Natural killer cell (primary cell): ENCODE results near the gene CD38. TPM values are rescaled to one million over a fixed set of nuclear protein-coding genes. Genes with fewer than 3 reads are reported as not detected.

Source experiments
- ATAC-seq, 3 donors: fragments of 150-1000 bp in 2 of 3; fragments of 200-7000 bp in 1 of 3; cut with Tn5 transposase; 1 replicate in 1 of 3; 2 replicates in 2 of 3; pipeline ENCODE4 v1.10.0; 2021; ENCODE audit warnings: mild to moderate bottlenecking in 2 of 3, moderate library complexity in 2 of 3
- DNase-seq, 2 donors: peaks; one replicate each; pipeline versions ENCODE4 v3.0.0 to v3.0.0-alpha.2; 2013 to 2021; ENCODE audit warnings: mixed read lengths in 1 of 2
- H3K27ac ChIP-seq: one replicate; pipeline ENCODE4 v1.5.1; 2013; ENCODE audit warnings: mild to moderate bottlenecking, low read length
- H3K27me3 ChIP-seq: one replicate; pipeline ENCODE4 v1.6.1; 2013; ENCODE audit warnings: low read length; ENCODE audit not compliant: control insufficient read depth, insufficient read depth
- H3K36me3 ChIP-seq: one replicate; pipeline ENCODE4 v1.6.1; 2013; ENCODE audit warnings: low read length; ENCODE audit not compliant: control insufficient read depth, insufficient read depth
- H3K4me1 ChIP-seq: one replicate; pipeline ENCODE4 v1.6.1; 2013; ENCODE audit warnings: low read length; ENCODE audit not compliant: control insufficient read depth, insufficient read depth
- H3K4me3 ChIP-seq: one replicate; pipeline ENCODE4 v1.5.1; 2013; ENCODE audit warnings: low read length
- H3K9me3 ChIP-seq: one replicate; pipeline ENCODE4 v1.6.1; 2013; ENCODE audit warnings: low read length; ENCODE audit not compliant: control insufficient read depth, insufficient read depth
- H3K27ac Mint-ChIP-seq, 2 donors: one replicate each; pipeline ENCODE4 v1.8.0; 2022; ENCODE audit warnings: mild to moderate bottlenecking in 2 of 2, mixed read lengths in 2 of 2, moderate library complexity in 1 of 2
- H3K27me3 Mint-ChIP-seq, 2 donors: one replicate each; pipeline ENCODE4 v1.8.0; 2022; ENCODE audit warnings: low read depth in 2 of 2, mixed read lengths in 2 of 2
- H3K36me3 Mint-ChIP-seq: one replicate; pipeline ENCODE4 v1.8.0; 2022; ENCODE audit warnings: mixed read lengths
- H3K4me1 Mint-ChIP-seq, 2 donors: one replicate each; pipeline ENCODE4 v1.8.0; 2022; ENCODE audit warnings: mixed read lengths in 2 of 2
- H3K4me3 Mint-ChIP-seq: one replicate; pipeline ENCODE4 v1.8.0; 2022; ENCODE audit warnings: mild to moderate bottlenecking, moderate library complexity, mixed read lengths
- H3K9me3 Mint-ChIP-seq, 2 donors: one replicate each; pipeline ENCODE4 v1.8.0; 2022; ENCODE audit warnings: mixed read lengths in 2 of 2
- CTCF ChIP-seq: fragments of 200-600 bp; IDR thresholded peaks from one replicate; pipeline ENCODE4 v1.8.0; 2022; ENCODE audit warnings: antibody characterized with exemption
- WGBS: methylation state at CpG from one replicate; pipeline ENCODE4 v1.1.7; 2013; ENCODE audit warnings: missing lambda C conversion rate; ENCODE audit not compliant: insufficient coverage; 5-methylcytosine and 5-hydroxymethylcytosine counted together
- intact Hi-C: fragments of 100-400 bp; cut with micrococcal nuclease; formaldehyde crosslinking; loops from one replicate; pipeline ENCODE4 v1.14.2; 2022
- total RNA-seq, 4 donors: library from RNA; stranded (reverse); fragments of 120-200 nt in 1 of 4; gene quantifications; one replicate each; pipeline versions ENCODE4 v1.2.3 to v1.2.4, GENCODE V29; 2013 to 2022

The CD38 gene
- total RNA-seq, 3 donors from 2014 or later (not counting 1 experiment from before 2014, with no cell fraction given) = 91.8 to 124 (median 98.8) TPM

GRCh38 chr4:15873117-15873516 lies 95.0 kb downstream of the CD38 start:
- DNase-seq (no peak), ATAC-seq (no peak)
- peaks cover 4 to 13% of the 10 kb centered on the region in 2 donors for H3K27me3 Mint-ChIP-seq
- peaks cover 0 to 2% of the 10 kb centered on the region in 2 donors for H3K9me3 Mint-ChIP-seq
- Histone ChIP-seq H3K27me3 (no peaks in the 10 kb centered on the region), H3K4me3 (no peak overlapping the region), H3K36me3 (no peaks in the 10 kb centered on the region), H3K27ac (no peak overlapping the region), H3K9me3 (peaks cover 2% of the 10 kb centered on the region), H3K4me1 (peaks cover 3% of the 10 kb centered on the region)
- H3K36me3 Mint-ChIP-seq = no peaks in the 10 kb centered on the region
- no peak for TF ChIP-seq CTCF
- peaks cover 9 to 23% of the 10 kb centered on the region in 2 donors for H3K4me1 Mint-ChIP-seq
- 94% methylated on average over 6 of the region's 6 CpGs for WGBS
- intact Hi-C loops = no loop called here
- no peak overlapping the region for H3K4me3 Mint-ChIP-seq
- no peak overlapping the region for H3K27ac Mint-ChIP-seq

GRCh38 chr4:15874671-15875070 lies 96.5 kb downstream of the CD38 start:
- Histone ChIP-seq H3K9me3 (peaks cover 2% of the 10 kb centered on the region), H3K4me1 (peaks cover 3% of the 10 kb centered on the region), H3K36me3 (no peaks in the 10 kb centered on the region), H3K4me3 (no peak overlapping the region), H3K27me3 (no peaks in the 10 kb centered on the region), H3K27ac (no peak overlapping the region)
- WGBS = 89% methylated on average over 4 of the region's 4 CpGs
- Mint-ChIP-seq H3K4me3 (no peak overlapping the region), H3K4me1 (peaks cover 11 to 26% of the 10 kb centered on the region in 2 donors), H3K36me3 (no peaks in the 10 kb centered on the region), H3K9me3 (peaks cover 0 to 3% of the 10 kb centered on the region in 2 donors), H3K27me3 (peaks cover 4 to 13% of the 10 kb centered on the region in 2 donors), H3K27ac (no peak overlapping the region)
- no peak for DNase-seq
- ATAC-seq = no peak
- intact Hi-C loops = no loop called here
- no peak for TF ChIP-seq CTCF

GRCh38 chr4:15875663-15876460 lies 97.7 kb downstream of the CD38 start:
- no peaks in the 10 kb centered on the region for H3K27me3 ChIP-seq
- no peak for TF ChIP-seq CTCF
- no peak overlapping the region for H3K27ac Mint-ChIP-seq

More at GRCh38 chr4:15875663-15876460, 97.7 kb downstream of the CD38 start:
- ATAC-seq (no peak), DNase-seq (no peak)
- intact Hi-C loops = no loop called here
- peaks cover 11 to 26% of the 10 kb centered on the region in 2 donors for H3K4me1 Mint-ChIP-seq
- Histone ChIP-seq H3K9me3 (peaks cover 2% of the 10 kb centered on the region), H3K4me3 (no peak overlapping the region), H3K4me1 (peaks cover 3% of the 10 kb centered on the region), H3K36me3 (no peaks in the 10 kb centered on the region), H3K27ac (no peak overlapping the region)
- peaks cover 4 to 13% of the 10 kb centered on the region in 2 donors for H3K27me3 Mint-ChIP-seq
- H3K4me3 Mint-ChIP-seq = no peak overlapping the region
- WGBS = 85% methylated on average over 4 of the region's 5 CpGs
- H3K36me3 Mint-ChIP-seq = no peaks in the 10 kb centered on the region
- peaks cover 0 to 3% of the 10 kb centered on the region in 2 donors for H3K9me3 Mint-ChIP-seq
